ENCODE results near the gene CHCHD3. TPM values are rescaled to one million over a fixed set of nuclear protein-coding genes. Genes with fewer than 3 reads are reported as not detected.
A peak's percentile ranks its signal among the peaks of the same experiment; 100 is the strongest.

The CHCHD3 gene
- total and polyA plus RNA-seq, 9 of the 15 experiments (the other 6 are each of a cell fraction or from before 2014, with no cell fraction given): 66.2 to 279 (median 204) TPM

DNA sequence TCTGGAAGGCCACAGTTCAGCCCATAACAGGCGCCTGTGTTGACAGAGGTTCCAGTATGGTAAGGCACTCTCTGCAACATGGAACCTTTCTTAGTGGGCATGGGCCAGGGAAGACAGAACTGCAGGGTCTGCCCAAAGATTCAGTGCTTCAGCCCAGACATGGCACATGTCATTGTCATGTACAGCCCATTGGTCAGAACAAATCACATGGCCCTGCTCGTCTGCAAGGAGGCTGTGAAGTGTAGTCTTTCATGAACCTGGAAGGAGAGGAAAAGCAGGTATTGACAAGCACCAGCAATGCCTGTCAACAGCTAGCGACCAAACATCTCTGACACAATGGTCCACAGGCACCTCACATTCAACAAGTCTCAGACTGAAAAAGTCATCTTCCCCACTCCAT is 30.4 kb upstream of the CHCHD3 start:
- FAIRE-seq (no peak), ATAC-seq (no peak; the same call in 2 of the 3 replicates), DNase-seq (ENCODE audit: extremely low read depth in 1 of 4, low spot score in 3 of 4) (no peak)
- no peak overlapping the region for H3K4me3 ChIP-seq
- H3K27ac ChIP-seq (ENCODE audit: extremely low read depth, low read depth, low read length): no peak overlapping the region
- CTCF ChIA-PET (ENCODE audit: low intra/inter-chr PET ratio): no interaction called here
- H3K27me3 ChIP-seq (ENCODE audit: control insufficient read depth in 2 of 2, insufficient read depth in 2 of 2, low read length in 2 of 2): peaks cover 28 to 32% of the 10 kb centered on the region in 2 experiments
- no TSS peak for BruUV-seq (replicated peaks)
- in situ Hi-C loops (cut with MboI) (no loop called here), intact Hi-C loops (cut with micrococcal nuclease) (no loop called here)
- POLR2A ChIA-PET: interaction anchor here (0.6 to 0.7 kb wide), 2 partner anchors 201 to 275 kb away, joined by 3 read pairs; no protein-coding TSS in a partner anchor
- no peaks in the 10 kb centered on the region for H3K9me3 ChIP-seq (replicated peaks; ENCODE audit: control insufficient read depth, insufficient read depth, low read depth, low read length)
- H3K4me1 ChIP-seq (replicated peaks in 1 of 2; ENCODE audit: control insufficient read depth in 2 of 2, insufficient read depth in 2 of 2, low read length in 2 of 2): no peaks in the 10 kb centered on the region
- no peak overlapping the region for H3K9ac ChIP-seq (ENCODE audit: insufficient read depth in 1 of 2, low read depth in 2 of 2, low read length in 2 of 2)
- TF ChIP-seq, protein P1, sequence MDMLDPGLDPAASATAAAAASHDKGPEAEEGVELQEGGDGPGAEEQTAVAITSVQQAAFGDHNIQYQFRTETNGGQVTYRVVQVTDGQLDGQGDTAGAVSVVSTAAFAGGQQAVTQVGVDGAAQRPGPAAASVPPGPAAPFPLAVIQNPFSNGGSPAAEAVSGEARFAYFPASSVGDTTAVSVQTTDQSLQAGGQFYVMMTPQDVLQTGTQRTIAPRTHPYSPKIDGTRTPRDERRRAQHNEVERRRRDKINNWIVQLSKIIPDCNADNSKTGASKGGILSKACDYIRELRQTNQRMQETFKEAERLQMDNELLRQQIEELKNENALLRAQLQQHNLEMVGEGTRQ (CRISPR knock-in tag; IDR thresholded peaks at IDR 0.05): peak; percentile 40; the same call in 1 of the 2 replicates
- TF ChIP-seq PURB (CRISPR knock-in tag; IDR thresholded peaks at IDR 0.05; ENCODE audit: low read depth) (no peak), HDAC2 (IDR thresholded peaks at IDR 0.05) (no peak), NFYB (IDR thresholded peaks at IDR 0.05; ENCODE audit: extremely low read depth, insufficient read length) (peak; percentile 29), JUN (IDR thresholded peaks at IDR 0.05; ENCODE audit: borderline replicate concordance, low read depth, low read length) (no peak), JUN (CRISPR knock-in tag; IDR thresholded peaks at IDR 0.05; ENCODE audit: borderline replicate concordance) (no peak), NR3C1 (CRISPR knock-in tag; IDR thresholded peaks at IDR 0.05) (no peak)
- TF ChIP-seq, protein P2, sequence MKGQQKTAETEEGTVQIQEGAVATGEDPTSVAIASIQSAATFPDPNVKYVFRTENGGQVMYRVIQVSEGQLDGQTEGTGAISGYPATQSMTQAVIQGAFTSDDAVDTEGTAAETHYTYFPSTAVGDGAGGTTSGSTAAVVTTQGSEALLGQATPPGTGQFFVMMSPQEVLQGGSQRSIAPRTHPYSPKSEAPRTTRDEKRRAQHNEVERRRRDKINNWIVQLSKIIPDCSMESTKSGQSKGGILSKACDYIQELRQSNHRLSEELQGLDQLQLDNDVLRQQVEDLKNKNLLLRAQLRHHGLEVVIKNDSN (CRISPR knock-in tag; IDR thresholded peaks at IDR 0.05): peak; percentile 67
- TF ChIP-seq, protein P3, sequence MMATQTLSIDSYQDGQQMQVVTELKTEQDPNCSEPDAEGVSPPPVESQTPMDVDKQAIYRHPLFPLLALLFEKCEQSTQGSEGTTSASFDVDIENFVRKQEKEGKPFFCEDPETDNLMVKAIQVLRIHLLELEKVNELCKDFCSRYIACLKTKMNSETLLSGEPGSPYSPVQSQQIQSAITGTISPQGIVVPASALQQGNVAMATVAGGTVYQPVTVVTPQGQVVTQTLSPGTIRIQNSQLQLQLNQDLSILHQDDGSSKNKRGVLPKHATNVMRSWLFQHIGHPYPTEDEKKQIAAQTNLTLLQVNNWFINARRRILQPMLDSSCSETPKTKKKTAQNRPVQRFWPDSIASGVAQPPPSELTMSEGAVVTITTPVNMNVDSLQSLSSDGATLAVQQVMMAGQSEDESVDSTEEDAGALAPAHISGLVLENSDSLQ (IDR thresholded peaks at IDR 0.05): no peak
- H3K4me2 ChIP-seq (ENCODE audit: insufficient read depth, low read length): no peak overlapping the region
- H2AFZ ChIP-seq (ENCODE audit: low read depth, low read length): no peak overlapping the region
- no peaks in the 10 kb centered on the region for H3K79me2 ChIP-seq (ENCODE audit: control insufficient read depth, insufficient read depth, low read length)
- no peaks in the 10 kb centered on the region for H4K20me1 ChIP-seq (replicated peaks; ENCODE audit: control insufficient read depth, insufficient read depth, low read length)
- 0% methylated on average over 3 of the region's 3 CpGs for WGBS (ENCODE audit: insufficient coverage, low coverage, missing lambda C conversion rate)
- no peaks in the 10 kb centered on the region for H3K36me3 ChIP-seq (ENCODE audit: control insufficient read depth, insufficient read depth, low read length)
- peaks cover 3% of the 10 kb centered on the region for H3K9me1 ChIP-seq (ENCODE audit: control insufficient read depth, insufficient read depth, low read length)

All from K562 (cell line).